ENCODE data around the gene DOK6. TPM values are rescaled to one million over a fixed set of nuclear protein-coding genes. Genes with fewer than 3 reads are reported as not detected.

The DOK6 gene
- total and polyA plus RNA-seq, 2 donors (not counting 1 experiment from before 2014, with no cell fraction given): not detected

DNA sequence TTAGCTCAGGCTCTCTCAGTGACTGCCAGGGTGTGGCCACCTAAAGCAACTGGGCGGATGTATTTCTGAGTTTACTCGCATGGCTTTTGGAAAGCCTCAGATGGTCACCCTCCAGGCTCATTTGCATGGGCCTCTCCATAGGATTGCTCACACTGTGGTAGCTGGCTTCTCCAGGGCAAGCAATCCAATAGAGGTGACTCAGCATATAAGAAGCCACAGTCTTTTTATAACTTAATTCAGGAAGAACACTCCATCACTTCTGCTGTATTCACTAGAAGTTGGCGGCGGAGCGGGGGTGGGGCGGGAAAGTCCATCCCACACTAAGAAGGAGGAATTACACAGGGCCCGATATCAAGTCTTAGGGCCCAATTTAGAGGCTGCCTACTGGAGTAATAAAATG is 3.6 kb upstream of the DOK6 start:
- Histone ChIP-seq H2AFZ (ENCODE audit: insufficient read depth, low read depth, low read length, poor library complexity, severe bottlenecking) (no peak overlapping the region), H3K4me3 (ENCODE audit: control extremely low read depth in 1 of 5, extremely low read depth in 1 of 5, insufficient read depth in 1 of 5, low read depth in 2 of 5, low read length in 4 of 5) (no peak overlapping the region), H3K9ac (ENCODE audit: low read length) (no peak overlapping the region), H3K27ac (ENCODE audit: low read length in 2 of 2) (no peak overlapping the region), H3K36me3 (replicated peaks in 1 of 2; ENCODE audit: control extremely low read depth in 1 of 2, control insufficient read depth in 1 of 2, extremely low read depth in 1 of 2, insufficient read depth in 2 of 2, low read length in 1 of 2) (no peaks in the 10 kb centered on the region), H3K4me2 (replicated peaks; ENCODE audit: low read depth, low read length, poor library complexity, severe bottlenecking) (no peak overlapping the region), H3K79me2 (ENCODE audit: control insufficient read depth, insufficient read depth, low read length) (no peaks in the 10 kb centered on the region), H3K27me3 (replicated peaks in 1 of 4; ENCODE audit: control extremely low read depth in 1 of 4, control insufficient read depth in 3 of 4, insufficient read depth in 4 of 4, low read length in 3 of 4) (peaks cover 0 to 13% (median 8%) of the 10 kb centered on the region in 4 experiments), H3K9me3 (ENCODE audit: control extremely low read depth in 1 of 3, control insufficient read depth in 2 of 3, insufficient read depth in 1 of 3, low read length in 2 of 3) (peaks cover 0 to 4% (median 0%) of the 10 kb centered on the region in 3 donors), H4K20me1 (ENCODE audit: control insufficient read depth, insufficient read depth, low read length, poor library complexity, severe bottlenecking) (no peaks in the 10 kb centered on the region), H3K4me1 (ENCODE audit: control insufficient read depth in 2 of 2, insufficient read depth in 2 of 2, low read length in 2 of 2) (no peaks in the 10 kb centered on the region)
- H3K9me3 Mint-ChIP-seq (ENCODE audit: insufficient read depth): no peaks in the 10 kb centered on the region
- peaks cover 5% of the 10 kb centered on the region for H3K4me1 Mint-ChIP-seq
- WGBS (ENCODE audit: insufficient coverage): 100% methylated on average over 2 of the region's 7 CpGs
- H3K27me3 Mint-ChIP-seq: peaks cover 24% of the 10 kb centered on the region
- TF ChIP-seq EZH2 (IDR thresholded peaks at IDR 0.05; ENCODE audit: borderline replicate concordance, insufficient read depth, low read depth, low read length, poor library complexity, severe bottlenecking): no peak
- TF ChIP-seq, protein P1, sequence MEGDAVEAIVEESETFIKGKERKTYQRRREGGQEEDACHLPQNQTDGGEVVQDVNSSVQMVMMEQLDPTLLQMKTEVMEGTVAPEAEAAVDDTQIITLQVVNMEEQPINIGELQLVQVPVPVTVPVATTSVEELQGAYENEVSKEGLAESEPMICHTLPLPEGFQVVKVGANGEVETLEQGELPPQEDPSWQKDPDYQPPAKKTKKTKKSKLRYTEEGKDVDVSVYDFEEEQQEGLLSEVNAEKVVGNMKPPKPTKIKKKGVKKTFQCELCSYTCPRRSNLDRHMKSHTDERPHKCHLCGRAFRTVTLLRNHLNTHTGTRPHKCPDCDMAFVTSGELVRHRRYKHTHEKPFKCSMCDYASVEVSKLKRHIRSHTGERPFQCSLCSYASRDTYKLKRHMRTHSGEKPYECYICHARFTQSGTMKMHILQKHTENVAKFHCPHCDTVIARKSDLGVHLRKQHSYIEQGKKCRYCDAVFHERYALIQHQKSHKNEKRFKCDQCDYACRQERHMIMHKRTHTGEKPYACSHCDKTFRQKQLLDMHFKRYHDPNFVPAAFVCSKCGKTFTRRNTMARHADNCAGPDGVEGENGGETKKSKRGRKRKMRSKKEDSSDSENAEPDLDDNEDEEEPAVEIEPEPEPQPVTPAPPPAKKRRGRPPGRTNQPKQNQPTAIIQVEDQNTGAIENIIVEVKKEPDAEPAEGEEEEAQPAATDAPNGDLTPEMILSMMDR (IDR thresholded peaks at IDR 0.05): no peak
- no peak overlapping the region for H3K4me3 Mint-ChIP-seq
- no peak for ATAC-seq (ENCODE audit: low read depth)
- CTCF ChIA-PET: no interaction called here
- no peak for DNase-seq
- intact Hi-C loops (cut with micrococcal nuclease): no loop called here
- H3K27ac Mint-ChIP-seq: no peak overlapping the region
- POLR2A ChIA-PET: no interaction called here

DNA sequence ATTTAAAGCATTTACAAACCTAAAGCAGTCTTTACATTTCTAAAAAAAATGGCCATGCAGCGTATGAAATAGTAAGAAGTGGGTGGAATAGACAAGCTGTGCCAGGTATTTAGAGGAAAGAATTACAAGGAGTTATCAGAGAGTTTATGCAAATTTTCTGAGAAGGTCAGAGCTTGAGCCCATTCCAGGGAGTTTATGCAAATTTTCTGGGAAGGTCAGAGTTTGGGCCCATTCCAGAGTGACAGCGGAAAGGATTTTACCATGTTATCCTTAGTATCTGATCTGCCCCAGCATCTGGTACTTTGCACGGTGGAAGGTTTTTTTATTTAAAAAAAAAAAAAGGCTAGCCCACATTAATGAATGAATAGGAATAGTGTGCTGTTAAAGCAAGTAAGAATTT is 1.4 kb upstream of the DOK6 start:
- intact Hi-C loops (cut with micrococcal nuclease): no loop called here
- H3K4me2 ChIP-seq (replicated peaks; ENCODE audit: low read depth, low read length, poor library complexity, severe bottlenecking): no peak overlapping the region
- no peaks in the 10 kb centered on the region for H4K20me1 ChIP-seq (ENCODE audit: control insufficient read depth, insufficient read depth, low read length, poor library complexity, severe bottlenecking)
- TF ChIP-seq EZH2 (IDR thresholded peaks at IDR 0.05; ENCODE audit: borderline replicate concordance, insufficient read depth, low read depth, low read length, poor library complexity, severe bottlenecking): no peak
- TF ChIP-seq, protein P1 (IDR thresholded peaks at IDR 0.05): no peak
- DNase-seq (no peak), ATAC-seq (ENCODE audit: low read depth) (no peak)
- H3K9me3 Mint-ChIP-seq (ENCODE audit: insufficient read depth): no peaks in the 10 kb centered on the region
- H3K4me1 Mint-ChIP-seq: peaks cover 5% of the 10 kb centered on the region
- H2AFZ ChIP-seq (ENCODE audit: insufficient read depth, low read depth, low read length, poor library complexity, severe bottlenecking): no peak overlapping the region
- H3K27ac Mint-ChIP-seq: no peak overlapping the region
- H3K4me3 ChIP-seq (ENCODE audit: control extremely low read depth in 1 of 5, extremely low read depth in 1 of 5, insufficient read depth in 1 of 5, low read depth in 2 of 5, low read length in 4 of 5): no peak overlapping the region
- no peaks in the 10 kb centered on the region for H3K4me1 ChIP-seq (ENCODE audit: control insufficient read depth in 2 of 2, insufficient read depth in 2 of 2, low read length in 2 of 2)
- WGBS (ENCODE audit: insufficient coverage): 75% methylated on average over 1 of the region's 3 CpGs
- H3K27ac ChIP-seq (ENCODE audit: low read length in 2 of 2): no peak overlapping the region
- H3K27me3 Mint-ChIP-seq: peaks cover 33% of the 10 kb centered on the region
- peaks cover 0 to 23% (median 11%) of the 10 kb centered on the region in 4 experiments for H3K27me3 ChIP-seq (replicated peaks in 1 of 4; ENCODE audit: control extremely low read depth in 1 of 4, control insufficient read depth in 3 of 4, insufficient read depth in 4 of 4, low read length in 3 of 4)
- no peaks in the 10 kb centered on the region for H3K36me3 ChIP-seq (replicated peaks in 1 of 2; ENCODE audit: control extremely low read depth in 1 of 2, control insufficient read depth in 1 of 2, extremely low read depth in 1 of 2, insufficient read depth in 2 of 2, low read length in 1 of 2)
- H3K79me2 ChIP-seq (ENCODE audit: control insufficient read depth, insufficient read depth, low read length): no peaks in the 10 kb centered on the region
- no peak overlapping the region for H3K4me3 Mint-ChIP-seq
- H3K9me3 ChIP-seq (ENCODE audit: control extremely low read depth in 1 of 3, control insufficient read depth in 2 of 3, insufficient read depth in 1 of 3, low read length in 2 of 3): peaks cover 0 to 8% (median 0%) of the 10 kb centered on the region in 3 donors
- H3K9ac ChIP-seq (ENCODE audit: low read length): no peak overlapping the region
- ChIA-PET POLR2A (no interaction called here), CTCF (no interaction called here)

Data from B cell (primary cell).